HG02763 (cell line): ENCODE measurements around the gene SQOR.

Experiments used
- ATAC-seq: cut with Tn5 transposase; IDR thresholded peaks from one replicate; pipeline ENCODE4 v1.9.1; 2021; ENCODE audit warnings: mild to moderate bottlenecking, moderate library complexity; ENCODE audit not compliant: unreplicated experiment

The SQOR gene

GRCh38 chr15:45657764-45658545 lies 23.1 kb downstream of the SQOR start:
- no peak for ATAC-seq

GRCh38 chr15:45660231-45660979 lies 25.6 kb downstream of the SQOR start:
- no peak for ATAC-seq

- no peak for ATAC-seq
Observed at GRCh38 chr15:45662375-45662774, 27.5 kb downstream of the SQOR start.

- ATAC-seq = no peak
Observed at GRCh38 chr15:45664451-45664850, 29.6 kb downstream of the SQOR start.

GRCh38 chr15:45665261-45665660 lies 30.4 kb downstream of the SQOR start:
- no peak for ATAC-seq

- ATAC-seq = no peak
Observed at GRCh38 chr15:45666119-45666875, 31.5 kb downstream of the SQOR start.

- no peak for ATAC-seq
Observed at GRCh38 chr15:45667002-45667401, 32.2 kb downstream of the SQOR start.

- no peak for ATAC-seq
Observed at GRCh38 chr15:45668386-45668785, 33.6 kb downstream of the SQOR start.

- ATAC-seq = no peak
Observed at GRCh38 chr15:45669422-45669821, 34.6 kb downstream of the SQOR start.

- no peak for ATAC-seq
Observed at GRCh38 chr15:45670091-45670490, 35.3 kb downstream of the SQOR start.

- no peak for ATAC-seq
Observed at GRCh38 chr15:45670511-45670910, 35.7 kb downstream of the SQOR start.

GRCh38 chr15:45674677-45675076 lies 39.8 kb downstream of the SQOR start:
- no peak for ATAC-seq

- no peak for ATAC-seq
Observed at GRCh38 chr15:45677797-45678196, 43.0 kb downstream of the SQOR start.

- no peak for ATAC-seq
Observed at GRCh38 chr15:45678459-45679178, 43.8 kb downstream of the SQOR start.

- ATAC-seq = no peak
Observed at GRCh38 chr15:45684533-45684932, 49.7 kb downstream of the SQOR start.

GRCh38 chr15:45689616-45690015 lies 54.8 kb downstream of the SQOR start:
- ATAC-seq = no peak

- ATAC-seq = no peak
Observed at GRCh38 chr15:45690581-45691260, 55.9 kb downstream of the SQOR start.

- ATAC-seq = no peak
Observed at GRCh38 chr15:45701108-45701507, 66.3 kb downstream of the SQOR start.

GRCh38 chr15:45702041-45702440 lies 67.2 kb downstream of the SQOR start:
- no peak for ATAC-seq

- no peak for ATAC-seq
Observed at GRCh38 chr15:45703670-45704328, 69.0 kb downstream of the SQOR start.
